Kidney (tissue), 22 donors: ENCODE measurements around the gene PTGER1. TPM values are rescaled to one million over a fixed set of nuclear protein-coding genes. Genes with fewer than 3 reads are reported as not detected.
A peak's percentile ranks its signal among the peaks of the same experiment; 100 is the strongest.

ENCODE experiments used
- DNase-seq, 5 donors: peaks; one replicate each; pipeline ENCODE4 v3.0.0-alpha.2; 2013 to 2020
- FAIRE-seq: peaks from 2 replicates; lab custom pipeline; 2012; peaks lifted over from hg19 to GRCh38; lab: Jason Lieb, UNC
- H3K27ac ChIP-seq, 2 donors: one replicate each; pipeline ENCODE4 v1.7.0; 2013; ENCODE audit warnings: low read depth in 2 of 2, low read length in 2 of 2, inconsistent platforms in 1 of 2
- H3K27me3 ChIP-seq: one replicate; pipeline ENCODE4 v1.7.1; 2013; ENCODE audit warnings: low read length, inconsistent platforms; ENCODE audit not compliant: control insufficient read depth, insufficient read depth
- H3K36me3 ChIP-seq, 3 donors: one replicate each; pipeline versions ENCODE4 v1.7.0 to v1.7.1; 2013; ENCODE audit warnings: low read length in 3 of 3, control low read depth in 1 of 3, inconsistent platforms in 1 of 3; ENCODE audit not compliant: insufficient read depth in 3 of 3, control insufficient read depth in 2 of 3
- H3K4me1 ChIP-seq, 3 donors: one replicate each; pipeline versions ENCODE4 v1.7.0 to v1.7.1; 2013; ENCODE audit warnings: low read length in 3 of 3, inconsistent platforms in 1 of 3, low read depth in 1 of 3; ENCODE audit not compliant: control insufficient read depth in 2 of 3, insufficient read depth in 2 of 3
- H3K4me3 ChIP-seq, 3 donors: one replicate each; pipeline versions ENCODE4 v1.7.0 to v1.8.1; 2013; ENCODE audit warnings: low read length in 3 of 3, control low read depth in 1 of 3, inconsistent platforms in 1 of 3
- H3K9ac ChIP-seq, 3 donors: one replicate each; pipeline versions ENCODE4 v1.7.0 to v1.7.1; 2013; ENCODE audit warnings: low read length in 3 of 3, control low read depth in 1 of 3, inconsistent platforms in 1 of 3
- H3K9me3 ChIP-seq, 3 donors: one replicate each; pipeline versions ENCODE4 v1.7.0 to v1.7.1; 2013; ENCODE audit warnings: low read length in 3 of 3, control low read depth in 1 of 3, inconsistent platforms in 1 of 3; ENCODE audit not compliant: control insufficient read depth in 2 of 3, insufficient read depth in 1 of 3
- CTCF ChIP-seq: IDR thresholded peaks from 3 replicates; pipeline ENCODE4 v1.5.1; 2012; ENCODE audit warnings: mild to moderate bottlenecking, moderate library complexity, borderline replicate concordance; ENCODE audit not compliant: insufficient read depth; ENCODE audit errors: extremely low read depth
- intact Hi-C: fragments of 100-400 bp; cut with DNase I; formaldehyde crosslinking; loops from one replicate; pipeline ENCODE4 v1.11.1; 2022
- long read RNA-seq, 10 donors: library from polyadenylated mRNA in 1 of 10; unstranded in 1 of 10; transcript quantifications; one replicate each; pipeline ENCODE4 v2.0.0 and lab custom pipeline, GENCODE V29; 2021 to 2026
- polyA plus RNA-seq: library from polyadenylated mRNA; stranded (reverse); fragments of 350-450 nt; fragmentation: Illumina TruSeq; extraction: RNeasy Lipid Tissue Mini Kit (QIAGEN cat#74804); gene quantifications from one replicate; pipeline ENCODE4 v1.2.3, GENCODE V29; 2014; ENCODE audit warnings: low read depth, low replicate concordance; ENCODE audit not compliant: insufficient read depth
- total RNA-seq: library from RNA; stranded (reverse); fragmentation: NEBNext Ultra II Directional; extraction: Animal tissue kit (Norgen Biotek cat#: 25700); gene quantifications from one replicate; pipeline ENCODE4 v1.2.1, GENCODE V29; 2021
- donor health status: control.
- donor health status: control.
- donor health status: control.
- donor health status: control.
- donor health status: control.
- donor health status: DM: yes; HTN: yes; CAD: no.
- donor health status: Normal renal cell carcinoma (clear cell type).

The PTGER1 gene
- total RNA-seq (19.0 TPM), polyA plus RNA-seq (14.3 TPM)
- long read RNA-seq, donor 1, partial matches to known transcripts, result 0 of 1 reads
- long read RNA-seq, donor 1, other reads (novel, unspliced or antisense), result 0 of 1 reads
- long read RNA-seq, donor 2, transcript PTGER1-201 (3 exons, 1,421 nt), result major isoform, 10 of 10 reads
- long read RNA-seq, donor 2, partial matches to known transcripts, result 0 of 10 reads
- long read RNA-seq, donor 2, other reads (novel, unspliced or antisense), result 0 of 10 reads
- long read RNA-seq, donor 3, transcript PTGER1-201 (3 exons, 1,421 nt), result major isoform, 18 of 24 reads
- long read RNA-seq, donor 3, partial matches to known transcripts, result 6 of 24 reads
- long read RNA-seq, donor 3, other reads (novel, unspliced or antisense), result 0 of 24 reads
- long read RNA-seq, donor 4, transcript PTGER1-201 (3 exons, 1,421 nt), result major isoform, 12 of 12 reads
- long read RNA-seq, donor 4, partial matches to known transcripts, result 0 of 12 reads
- long read RNA-seq, donor 4, other reads (novel, unspliced or antisense), result 0 of 12 reads
- long read RNA-seq, donor 5, result 0 reads
- long read RNA-seq, donor 6, transcript PTGER1-201 (3 exons, 1,421 nt), result major isoform, 14 of 14 reads
- long read RNA-seq, donor 6, partial matches to known transcripts, result 0 of 14 reads
- long read RNA-seq, donor 6, other reads (novel, unspliced or antisense), result 0 of 14 reads
- long read RNA-seq, donor 7, transcript PTGER1-201 (3 exons, 1,421 nt), result major isoform, 32 of 42 reads
- long read RNA-seq, donor 7, partial matches to known transcripts, result 9 of 42 reads
- long read RNA-seq, donor 7, other reads (novel, unspliced or antisense), result 1 of 42 reads
- long read RNA-seq, donor 8, transcript PTGER1-201 (3 exons, 1,421 nt), result major isoform, 10 of 15 reads
- long read RNA-seq, donor 8, partial matches to known transcripts, result 5 of 15 reads
- long read RNA-seq, donor 8, other reads (novel, unspliced or antisense), result 0 of 15 reads
- long read RNA-seq, donor 9, transcript PTGER1-201 (3 exons, 1,421 nt), result major isoform, 10 of 15 reads
- long read RNA-seq, donor 9, partial matches to known transcripts, result 5 of 15 reads
- long read RNA-seq, donor 9, other reads (novel, unspliced or antisense), result 0 of 15 reads
- long read RNA-seq, donor 10, transcript PTGER1-201 (3 exons, 1,421 nt), result major isoform, 7 of 7 reads
- long read RNA-seq, donor 10, partial matches to known transcripts, result 0 of 7 reads
- long read RNA-seq, donor 10, other reads (novel, unspliced or antisense), result 0 of 7 reads

- peak; percentile 3 for TF ChIP-seq CTCF
- FAIRE-seq (no peak), DNase-seq (peak; percentile 47 to 87 (median 75))
- peak within 1 kb of the TSS; percentile 59 to 78 for H3K27ac ChIP-seq
- peaks cover 0 to 24% (median 0%) of the 10 kb centered on the region in 3 donors for H3K4me1 ChIP-seq
- peaks cover 0 to 13% (median 0%) of the 10 kb centered on the region in 3 donors for H3K36me3 ChIP-seq
- intact Hi-C loops, result no loop called here
- no peaks in the 10 kb centered on the region for H3K9me3 ChIP-seq
- H3K4me3 ChIP-seq, result peak within 1 kb of the TSS in 2 of 3 donors; percentile 36 to 41
- H3K27me3 ChIP-seq, result peaks cover 5% of the 10 kb centered on the region
- peak within 1 kb of the TSS in 2 of 3 donors; percentile 32 to 34 for H3K9ac ChIP-seq
These were observed at the start of gene PTGER1 for GRCh38 chr19:14475251-14476073. Gene PTGER1 (minus strand): TSS chr19:14475354. CDS start chr19:14474320, 1,034 bp downstream.

GRCh38 chr19:14520543-14520942, 45.4 kb upstream of the PTGER1 start:
- Histone ChIP-seq H3K36me3 (peaks cover 0 to 10% (median 9%) of the 10 kb centered on the region in 3 donors), H3K9ac (no peak overlapping the region), H3K27me3 (no peaks in the 10 kb centered on the region), H3K4me1 (peaks cover 0 to 14% (median 10%) of the 10 kb centered on the region in 3 donors), H3K27ac (no peak overlapping the region), H3K9me3 (no peaks in the 10 kb centered on the region), H3K4me3 (no peak overlapping the region)
- DNase-seq (no peak), FAIRE-seq (no peak)
- TF ChIP-seq CTCF, result no peak
- intact Hi-C loops, result no loop called here

GRCh38 chr19:14519860-14520407, 44.8 kb upstream of the PTGER1 start:
- Histone ChIP-seq H3K36me3 (peaks cover 5 to 16% (median 15%) of the 10 kb centered on the region in 3 donors), H3K4me1 (peaks cover 0 to 19% (median 16%) of the 10 kb centered on the region in 3 donors), H3K9ac (no peak overlapping the region), H3K4me3 (no peak overlapping the region), H3K27me3 (no peaks in the 10 kb centered on the region), H3K9me3 (no peaks in the 10 kb centered on the region), H3K27ac (peak overlapping the region in 1 of 2 donors; percentile 23)
- no peak for TF ChIP-seq CTCF
- no peak for DNase-seq
- FAIRE-seq, result no peak
- intact Hi-C loops, result no loop called here
